Measurements from ENCODE around the gene COL28A1. TPM values are rescaled to one million over a fixed set of nuclear protein-coding genes. Genes with fewer than 3 reads are reported as not detected.

The COL28A1 gene
- total and polyA plus RNA-seq, 12 donors = 0.66 to 16.0 (median 2.8) TPM

- H3K27ac ChIP-seq = no peak overlapping the region
- H3K36me3 ChIP-seq (replicated peaks in 1 of 2) = no peaks in the 10 kb centered on the region
- DNase-seq = no peak
- 90 to 96% (median 94%) methylated on average over 2 of the region's 2 CpGs for WGBS, 4 donors
- H3K4me1 ChIP-seq (replicated peaks in 1 of 2) = peaks cover 0 to 15% of the 10 kb centered on the region in 2 donors
- TF ChIP-seq CTCF (IDR thresholded peaks at IDR 0.05) (no peak), POLR2A (IDR thresholded peaks at IDR 0.05) (no peak)
- intact Hi-C loops (cut with DNase I) = no loop called here
- H3K27me3 ChIP-seq = no peaks in the 10 kb centered on the region
- H3K4me3 ChIP-seq = no peak overlapping the region
- H3K9me3 ChIP-seq (replicated peaks in 1 of 3) = no peaks in the 10 kb centered on the region
These were observed 38.0 kb upstream of the COL28A1 start for GRCh38 chr7:7573701-7574100.

DNA sequence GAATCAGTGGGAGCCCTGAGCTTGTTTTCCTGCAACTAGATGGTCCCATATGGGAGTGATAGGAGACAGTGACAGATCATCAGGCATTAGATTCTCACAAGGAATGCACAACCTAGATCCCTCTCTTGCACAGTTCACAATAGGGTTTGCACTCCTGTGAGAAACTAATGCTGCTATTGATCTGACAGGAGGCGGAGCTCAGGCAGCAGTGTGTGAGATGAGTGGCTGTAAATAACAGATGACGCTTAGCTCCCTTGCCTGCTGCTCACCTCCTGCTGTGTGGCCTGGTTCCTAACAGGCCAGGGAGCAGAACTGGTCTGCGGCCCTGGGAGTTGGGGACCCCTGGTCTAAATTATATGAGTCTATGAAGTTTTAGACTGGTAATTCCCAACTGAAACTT, 34.9 kb upstream of the COL28A1 start:
- Histone ChIP-seq H3K27me3 (no peaks in the 10 kb centered on the region), H3K4me3 (no peak overlapping the region), H3K27ac (no peak overlapping the region), H3K36me3 (replicated peaks in 1 of 2) (no peaks in the 10 kb centered on the region), H3K4me1 (replicated peaks in 1 of 2) (peaks cover 8 to 32% of the 10 kb centered on the region in 2 donors), H3K9me3 (replicated peaks in 1 of 3) (no peaks in the 10 kb centered on the region)
- WGBS, 4 donors = 95 to 100% (median 99%) methylated on average over 2 to 3 of the region's 3 CpGs
- TF ChIP-seq CTCF (IDR thresholded peaks at IDR 0.05) (no peak), POLR2A (IDR thresholded peaks at IDR 0.05) (no peak)
- DNase-seq = no peak
- intact Hi-C loops (cut with DNase I) = no loop called here

- Histone ChIP-seq H3K4me3 (no peak overlapping the region), H3K27ac (peak overlapping the region in 2 of 5 donors; percentile 19 to 33), H3K36me3 (replicated peaks in 1 of 2) (no peaks in the 10 kb centered on the region), H3K4me1 (replicated peaks in 1 of 2) (peaks cover 8 to 32% of the 10 kb centered on the region in 2 donors), H3K27me3 (no peaks in the 10 kb centered on the region), H3K9me3 (replicated peaks in 1 of 3) (no peaks in the 10 kb centered on the region)
- WGBS, 4 donors = 75 to 82% (median 81%) methylated on average over 3 of the region's 3 CpGs
- no peak for TF ChIP-seq CTCF (IDR thresholded peaks at IDR 0.05)
- TF ChIP-seq POLR2A (IDR thresholded peaks at IDR 0.05) = no peak
- intact Hi-C loops (cut with DNase I) = no loop called here
- no peak for DNase-seq
These were observed 33.9 kb upstream of the COL28A1 start for GRCh38 chr7:7569615-7570014.

DNA sequence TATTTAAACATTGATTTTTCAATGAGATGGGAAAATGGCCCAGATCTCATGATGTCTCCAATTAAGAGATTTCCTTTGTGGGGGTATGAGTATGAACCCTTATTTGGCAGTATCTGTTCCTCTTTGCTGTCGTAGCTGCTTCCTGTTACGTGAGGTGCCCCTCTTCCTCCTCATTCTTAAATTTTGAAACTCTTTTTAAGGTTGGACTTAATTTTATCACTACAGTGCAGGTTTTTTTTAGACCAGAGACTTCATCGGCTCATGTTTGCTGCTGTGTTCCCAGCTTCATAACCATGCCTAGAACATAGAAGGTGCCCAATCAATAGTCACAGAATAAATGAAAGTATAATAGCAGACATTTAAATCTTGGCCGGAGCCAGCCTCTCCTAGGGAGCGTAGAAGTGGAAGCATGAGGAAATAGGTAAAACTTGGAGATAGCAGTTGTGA, 33.4 kb upstream of the COL28A1 start:
- no peaks in the 10 kb centered on the region for H3K9me3 ChIP-seq (replicated peaks in 1 of 3)
- H3K4me3 ChIP-seq = no peak overlapping the region
- 61 to 79% (median 64%) methylated on average over 5 of the region's 5 CpGs for WGBS, 4 donors
- H3K27ac ChIP-seq = peak overlapping the region in 2 of 5 donors; percentile 19 to 33
- peaks cover 8 to 37% of the 10 kb centered on the region in 2 donors for H3K4me1 ChIP-seq (replicated peaks in 1 of 2)
- no peaks in the 10 kb centered on the region for H3K36me3 ChIP-seq (replicated peaks in 1 of 2)
- peak in 1 of 7 donors; percentile 16 for DNase-seq
- intact Hi-C loops (cut with DNase I) = no loop called here
- TF ChIP-seq CTCF (IDR thresholded peaks at IDR 0.05) = no peak
- TF ChIP-seq POLR2A (IDR thresholded peaks at IDR 0.05) = no peak
- H3K27me3 ChIP-seq = no peaks in the 10 kb centered on the region

All from adrenal gland (tissue), 12 donors.